Mammary epithelial cell (primary cell): ENCODE measurements around the gene LDLRAD4.

Experiments used
- EZH2 ChIP-seq: IDR thresholded peaks from 2 replicates; pipeline ENCODE4 v1.6.1; 2012; ENCODE audit warnings: low read length, inconsistent platforms, borderline replicate concordance
- TF ChIP-seq, protein P1 (sequence below), 2 donors: IDR thresholded peaks in 1 of 2; conservative IDR thresholded peaks in 1 of 2; 2 replicates each; pipeline ENCODE4 v1.5.1; 2011 to 2012; ENCODE audit warnings: inconsistent platforms in 2 of 2, low read length in 2 of 2, mild to moderate bottlenecking in 2 of 2, control low read depth in 1 of 2, low read depth in 1 of 2; ENCODE audit not compliant: insufficient read depth in 1 of 2; ENCODE audit errors: extremely low read depth in 1 of 2

DNA sequence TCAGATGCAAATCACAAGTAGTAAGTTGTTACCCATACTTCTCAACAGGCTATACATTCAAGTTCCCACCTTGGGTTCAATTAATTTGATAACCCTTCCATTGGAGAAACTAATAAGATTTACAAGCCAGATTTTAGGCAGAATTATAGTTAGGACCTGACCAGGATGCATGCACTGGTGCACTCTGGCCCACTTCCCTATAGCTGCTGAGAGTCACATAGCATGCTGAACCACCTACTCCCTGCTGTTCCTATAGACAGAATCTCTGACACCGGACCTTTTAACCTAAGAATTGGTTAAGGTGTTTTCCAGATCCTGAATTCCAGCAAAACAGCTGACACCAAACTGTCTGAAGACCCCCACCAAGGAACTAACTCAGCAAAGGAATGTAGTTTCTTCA, 481.6 kb downstream of the LDLRAD4 start:
- TF ChIP-seq, protein P1, sequence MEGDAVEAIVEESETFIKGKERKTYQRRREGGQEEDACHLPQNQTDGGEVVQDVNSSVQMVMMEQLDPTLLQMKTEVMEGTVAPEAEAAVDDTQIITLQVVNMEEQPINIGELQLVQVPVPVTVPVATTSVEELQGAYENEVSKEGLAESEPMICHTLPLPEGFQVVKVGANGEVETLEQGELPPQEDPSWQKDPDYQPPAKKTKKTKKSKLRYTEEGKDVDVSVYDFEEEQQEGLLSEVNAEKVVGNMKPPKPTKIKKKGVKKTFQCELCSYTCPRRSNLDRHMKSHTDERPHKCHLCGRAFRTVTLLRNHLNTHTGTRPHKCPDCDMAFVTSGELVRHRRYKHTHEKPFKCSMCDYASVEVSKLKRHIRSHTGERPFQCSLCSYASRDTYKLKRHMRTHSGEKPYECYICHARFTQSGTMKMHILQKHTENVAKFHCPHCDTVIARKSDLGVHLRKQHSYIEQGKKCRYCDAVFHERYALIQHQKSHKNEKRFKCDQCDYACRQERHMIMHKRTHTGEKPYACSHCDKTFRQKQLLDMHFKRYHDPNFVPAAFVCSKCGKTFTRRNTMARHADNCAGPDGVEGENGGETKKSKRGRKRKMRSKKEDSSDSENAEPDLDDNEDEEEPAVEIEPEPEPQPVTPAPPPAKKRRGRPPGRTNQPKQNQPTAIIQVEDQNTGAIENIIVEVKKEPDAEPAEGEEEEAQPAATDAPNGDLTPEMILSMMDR (conservative IDR thresholded peaks at IDR 0.05 in 1 of 2, IDR thresholded peaks at IDR 0.05 in 1 of 2; ENCODE audit: extremely low read depth in 1 of 2, insufficient read depth in 1 of 2, low read depth in 1 of 2, low read length in 2 of 2), result no peak
- TF ChIP-seq EZH2, result no peak
